EH (cell line): ENCODE results near the gene SLF2.
"Not testable (repeated sequence)": the region's sequence is repeated elsewhere in the genome, so short reads cannot be mapped to it uniquely, and the experiment has no call there.

Experiments
- DNase-seq: peaks from one replicate; pipeline ENCODE4 v3.0.0-alpha.2; 2015; ENCODE audit warnings: low read depth

SLF2 gene

GRCh38 chr10:100879741-100880360 lies 32.9 kb upstream of the SLF2 start:
- DNase-seq, result no peak

- peak; percentile 41 for DNase-seq
Observed at GRCh38 chr10:100881556-100882213, 31.1 kb upstream of the SLF2 start.

- DNase-seq, result no peak
Observed at GRCh38 chr10:100882252-100882651, 30.5 kb upstream of the SLF2 start.

DNA sequence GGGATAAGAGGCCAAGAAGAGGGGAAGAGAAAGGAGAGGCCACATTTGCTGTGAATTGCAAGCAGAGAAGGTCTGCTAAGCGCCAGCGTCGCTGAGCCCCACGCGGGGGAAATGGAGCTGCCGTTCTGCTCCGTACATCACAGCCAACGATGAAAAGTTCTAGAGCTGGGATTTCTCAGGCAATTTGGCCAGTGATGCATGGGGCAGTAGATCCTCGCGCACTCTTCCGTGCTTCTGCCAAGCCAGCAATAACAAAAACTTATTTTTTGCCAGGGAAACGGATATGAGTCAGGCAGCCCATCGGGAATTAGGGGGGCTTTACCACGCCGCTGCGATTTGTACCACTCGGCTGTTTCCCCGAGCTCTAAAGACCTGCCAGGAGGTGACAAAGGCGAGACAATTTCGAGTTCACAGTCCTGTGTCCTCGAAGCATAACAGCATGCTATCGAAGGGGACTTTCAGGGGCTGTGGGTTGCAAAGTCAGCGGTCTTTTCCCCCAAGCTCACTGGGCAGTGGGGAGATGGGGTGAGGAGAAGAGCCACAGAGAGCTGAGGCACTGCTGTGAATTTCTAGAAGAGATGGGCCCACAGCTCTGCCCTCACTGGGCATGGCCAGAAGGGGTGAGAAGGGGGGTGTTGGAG lies 30.0 kb upstream of the SLF2 start:
- peak; percentile 70 for DNase-seq

- DNase-seq, result no peak
Observed at GRCh38 chr10:100883312-100883821, 29.4 kb upstream of the SLF2 start.

- DNase-seq, result not testable (repeated sequence)
Observed at GRCh38 chr10:100885611-100886010, 27.2 kb upstream of the SLF2 start.

GRCh38 chr10:100886091-100886490 lies 26.7 kb upstream of the SLF2 start:
- DNase-seq, result no peak

- no peak for DNase-seq
Observed at GRCh38 chr10:100886521-100886920, 26.2 kb upstream of the SLF2 start.

DNA sequence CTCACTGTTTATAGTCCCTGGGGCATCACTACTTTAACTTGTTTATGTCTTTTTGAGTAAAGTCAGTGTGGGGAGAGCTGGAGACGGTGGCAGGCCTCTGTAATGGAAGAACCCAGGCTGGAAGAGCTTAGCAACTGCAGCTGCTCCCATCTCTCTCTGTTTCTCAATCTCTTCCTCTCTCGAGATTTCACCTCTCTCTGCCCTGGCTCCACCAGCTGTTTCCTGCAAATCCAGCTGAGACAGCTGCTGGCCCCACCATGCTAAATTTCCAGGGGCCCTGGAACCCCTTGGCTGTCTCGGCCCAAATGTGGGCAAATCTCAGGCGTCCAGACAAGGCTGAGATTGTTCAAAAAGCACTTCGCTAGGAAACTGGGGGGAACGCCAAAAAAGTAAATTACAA lies 25.8 kb upstream of the SLF2 start:
- DNase-seq, result no peak

- DNase-seq, result no peak
Observed at GRCh38 chr10:100887761-100888296, 24.9 kb upstream of the SLF2 start.

- DNase-seq, result no peak
Observed at GRCh38 chr10:100888957-100889356, 23.8 kb upstream of the SLF2 start.

- no peak for DNase-seq
Observed at GRCh38 chr10:100889546-100889945, 23.2 kb upstream of the SLF2 start.

DNA sequence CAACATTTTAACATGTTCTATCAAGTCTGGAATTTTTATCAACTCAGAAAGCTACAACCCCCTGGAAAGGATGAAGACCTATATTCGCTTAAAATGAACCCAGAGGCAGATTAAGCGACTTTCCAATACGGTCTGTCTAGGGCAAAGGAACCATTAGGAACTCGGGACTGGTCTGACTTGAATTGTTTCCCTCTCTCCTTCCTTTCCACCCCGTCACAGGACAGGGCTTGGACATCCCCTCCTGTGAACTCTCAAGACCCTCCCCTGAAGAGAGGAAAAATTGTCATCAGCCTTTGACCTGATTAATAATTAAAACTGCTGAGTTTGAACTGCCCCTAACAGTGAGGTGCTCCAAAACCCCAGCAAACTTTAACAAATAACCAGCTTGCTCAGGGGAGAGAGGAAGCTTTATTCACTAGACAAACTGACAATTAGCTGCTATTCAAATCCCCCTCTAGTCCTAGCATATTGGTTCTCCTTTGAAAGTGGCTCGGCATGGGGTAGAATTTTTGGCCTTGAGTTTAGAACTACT lies 22.6 kb upstream of the SLF2 start:
- DNase-seq, result no peak

- DNase-seq, result peak; percentile 98
Observed at GRCh38 chr10:100890673-100891317, 22.0 kb upstream of the SLF2 start.

DNA sequence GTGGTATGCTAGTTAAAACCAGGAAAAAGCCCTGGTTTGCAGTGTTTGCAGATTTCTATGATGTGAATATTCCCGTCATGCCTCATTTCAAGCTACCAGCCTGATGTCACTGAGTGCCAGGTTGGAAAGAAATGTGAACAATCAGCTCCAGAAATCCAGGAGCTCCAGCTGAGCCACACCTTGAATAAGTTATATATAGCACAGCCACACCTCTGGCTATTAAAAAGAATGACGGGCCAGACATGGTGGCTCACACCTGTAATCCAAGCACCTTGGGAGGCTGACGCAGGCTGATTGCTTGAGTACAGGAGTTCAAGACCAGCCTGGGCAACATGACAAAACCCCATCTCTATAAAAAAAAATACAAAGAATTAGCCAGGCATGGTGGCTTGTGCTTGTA lies 18.7 kb upstream of the SLF2 start:
- DNase-seq, result no peak

GRCh38 chr10:100894589-100895294 lies 18.0 kb upstream of the SLF2 start:
- no peak for DNase-seq

DNA sequence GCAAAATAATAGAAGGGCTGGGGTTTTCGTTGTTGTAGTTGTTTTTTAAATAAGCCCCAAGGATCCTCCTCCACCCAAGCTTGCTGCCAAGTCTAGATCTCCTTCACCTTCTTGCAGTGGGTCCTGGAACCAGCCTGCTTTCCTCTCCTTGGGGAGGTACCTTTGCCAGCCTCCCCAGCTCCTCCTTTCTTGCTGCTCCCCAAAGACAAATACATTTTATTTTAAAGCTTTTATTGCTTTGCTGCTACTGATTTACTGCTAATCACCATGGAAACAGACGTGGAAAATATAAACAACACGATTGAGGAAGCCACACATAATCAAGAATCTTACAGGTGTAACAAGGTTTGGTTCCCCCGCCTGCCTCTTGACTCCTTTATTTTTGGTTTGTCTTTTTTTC lies 17.4 kb upstream of the SLF2 start:
- DNase-seq, result no peak

DNA sequence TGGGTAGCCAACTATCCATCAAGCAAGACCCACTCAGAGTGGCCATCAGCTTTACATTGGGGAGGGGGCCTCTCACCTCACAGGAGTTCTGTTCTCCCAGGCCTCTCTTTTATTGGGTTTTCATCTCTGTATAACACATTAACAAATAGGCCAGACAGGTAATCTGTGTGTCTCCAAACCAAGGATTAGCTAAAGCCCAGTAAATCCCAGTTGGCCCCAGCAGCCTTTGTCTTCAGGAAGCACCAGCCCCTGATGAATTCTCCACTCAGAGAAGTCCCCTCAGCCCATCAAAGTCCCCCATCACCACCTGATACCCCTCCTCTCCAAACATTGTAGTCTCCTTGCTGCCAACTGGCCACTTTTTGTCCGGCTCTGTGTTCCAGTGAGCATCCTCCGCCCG lies 16.9 kb upstream of the SLF2 start:
- DNase-seq, result no peak

- peak; percentile 17 for DNase-seq
Observed at GRCh38 chr10:100896876-100897461, 15.8 kb upstream of the SLF2 start.

DNA sequence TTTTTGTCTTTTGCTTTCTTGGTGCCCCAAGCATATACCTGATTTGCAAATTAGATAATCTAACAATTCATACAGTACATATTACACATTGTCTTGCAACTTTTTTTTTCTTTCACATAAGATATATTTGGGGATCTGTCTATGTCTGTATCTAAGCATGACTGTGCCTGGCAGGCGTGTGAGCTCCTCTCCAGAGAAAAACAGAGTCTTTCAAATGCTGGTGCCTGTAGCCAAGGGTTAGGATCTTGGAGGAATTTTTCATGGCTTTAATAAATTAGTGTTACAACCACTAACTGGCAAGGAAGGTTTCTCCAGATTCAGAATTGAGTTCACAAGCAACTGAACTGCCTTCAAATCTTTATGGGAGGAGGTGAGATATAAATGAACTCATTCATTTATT lies 14.8 kb upstream of the SLF2 start:
- no peak for DNase-seq

GRCh38 chr10:100899171-100899570 lies 13.6 kb upstream of the SLF2 start:
- no peak for DNase-seq
